GM10266 (cell line): Measurements from ENCODE around the gene AJAP1.

Experiments
- DNase-seq: peaks from one replicate; pipeline ENCODE4 v3.0.0; 2012; ENCODE audit errors: extremely low spot score
- CTCF ChIP-seq: IDR thresholded peaks from 2 replicates; pipeline ENCODE4 v1.5.1; 2012; ENCODE audit warnings: mild to moderate bottlenecking, low read depth; ENCODE audit not compliant: control insufficient read depth, insufficient read depth; ENCODE audit errors: missing control alignments

AJAP1 gene

GRCh38 chr1:4734219-4734618 lies 79.8 kb downstream of the AJAP1 start:
- no peak for DNase-seq
- TF ChIP-seq CTCF: no peak

DNA sequence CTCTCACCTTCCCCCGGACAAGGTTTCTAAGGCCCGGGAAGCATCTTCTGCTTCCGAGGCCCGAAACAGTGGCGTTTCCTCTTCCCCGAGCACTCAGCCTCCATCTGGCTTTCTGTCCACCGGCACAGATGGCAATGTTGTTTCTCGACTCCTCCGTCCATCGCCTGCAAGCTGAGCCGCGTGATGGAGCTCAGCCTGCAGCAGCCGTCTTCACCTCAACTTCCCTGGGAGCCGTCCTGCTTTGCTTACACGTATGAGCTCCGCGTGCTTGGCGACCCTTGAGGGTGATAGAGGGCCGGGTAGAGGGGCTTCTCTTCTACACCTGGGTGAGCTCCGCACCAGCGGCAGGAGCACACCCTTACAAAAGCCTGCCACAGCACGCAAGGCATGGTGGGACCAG lies 80.4 kb downstream of the AJAP1 start:
- TF ChIP-seq CTCF: no peak
- DNase-seq: no peak

DNA sequence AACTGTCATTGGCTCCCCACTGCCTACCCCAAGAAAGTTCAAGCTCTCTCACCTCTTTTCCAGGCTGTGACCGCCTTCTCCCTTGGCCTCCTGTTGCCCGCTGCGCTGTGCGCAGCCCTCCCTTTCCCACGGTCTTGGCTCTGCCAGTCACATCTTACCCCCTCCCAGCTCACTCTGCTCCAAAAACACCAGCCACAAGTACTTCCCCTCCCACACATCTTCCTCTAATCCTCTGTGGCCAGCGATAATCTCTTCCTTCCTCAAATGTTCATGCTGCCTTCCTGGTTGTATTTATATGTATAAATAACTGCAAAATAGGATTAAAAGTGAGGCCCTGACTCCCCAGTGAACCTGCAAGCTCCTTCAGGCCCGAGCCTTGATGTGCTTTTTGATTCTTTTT lies 81.8 kb downstream of the AJAP1 start:
- no peak for DNase-seq
- TF ChIP-seq CTCF: no peak

- DNase-seq: no peak
- no peak for TF ChIP-seq CTCF
Measured at GRCh38 chr1:4741876-4742423, 87.5 kb downstream of the AJAP1 start.

- TF ChIP-seq CTCF: no peak
- DNase-seq: no peak
Measured at GRCh38 chr1:4743978-4744750, 89.8 kb downstream of the AJAP1 start.

- no peak for TF ChIP-seq CTCF
- no peak for DNase-seq
Measured at GRCh38 chr1:4745560-4745959, 91.2 kb downstream of the AJAP1 start.

DNA sequence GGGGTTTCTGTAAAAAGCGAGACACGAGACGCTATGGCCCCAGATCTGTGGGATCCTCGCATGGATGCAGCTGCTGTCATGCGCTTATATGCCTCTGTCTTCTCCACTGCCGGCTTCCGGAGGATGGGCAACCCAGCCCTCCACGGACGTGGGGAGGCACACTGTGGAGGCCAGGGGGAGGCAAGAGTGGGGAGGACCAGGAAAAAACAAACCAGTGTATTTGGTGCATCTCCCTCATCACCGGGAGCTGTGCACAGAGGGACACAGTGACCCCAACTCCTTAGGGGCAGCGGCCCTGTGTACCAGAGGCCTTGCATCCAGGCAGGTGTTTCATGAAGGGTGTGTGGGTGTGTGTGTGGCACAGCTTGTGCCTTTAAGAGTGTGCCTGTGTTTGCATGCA lies 95.0 kb downstream of the AJAP1 start:
- no peak for TF ChIP-seq CTCF
- no peak for DNase-seq
